Measurements from ENCODE around the gene EP400.
A peak's percentile ranks its signal among the peaks of the same experiment; 100 is the strongest.

EP400 gene

DNA sequence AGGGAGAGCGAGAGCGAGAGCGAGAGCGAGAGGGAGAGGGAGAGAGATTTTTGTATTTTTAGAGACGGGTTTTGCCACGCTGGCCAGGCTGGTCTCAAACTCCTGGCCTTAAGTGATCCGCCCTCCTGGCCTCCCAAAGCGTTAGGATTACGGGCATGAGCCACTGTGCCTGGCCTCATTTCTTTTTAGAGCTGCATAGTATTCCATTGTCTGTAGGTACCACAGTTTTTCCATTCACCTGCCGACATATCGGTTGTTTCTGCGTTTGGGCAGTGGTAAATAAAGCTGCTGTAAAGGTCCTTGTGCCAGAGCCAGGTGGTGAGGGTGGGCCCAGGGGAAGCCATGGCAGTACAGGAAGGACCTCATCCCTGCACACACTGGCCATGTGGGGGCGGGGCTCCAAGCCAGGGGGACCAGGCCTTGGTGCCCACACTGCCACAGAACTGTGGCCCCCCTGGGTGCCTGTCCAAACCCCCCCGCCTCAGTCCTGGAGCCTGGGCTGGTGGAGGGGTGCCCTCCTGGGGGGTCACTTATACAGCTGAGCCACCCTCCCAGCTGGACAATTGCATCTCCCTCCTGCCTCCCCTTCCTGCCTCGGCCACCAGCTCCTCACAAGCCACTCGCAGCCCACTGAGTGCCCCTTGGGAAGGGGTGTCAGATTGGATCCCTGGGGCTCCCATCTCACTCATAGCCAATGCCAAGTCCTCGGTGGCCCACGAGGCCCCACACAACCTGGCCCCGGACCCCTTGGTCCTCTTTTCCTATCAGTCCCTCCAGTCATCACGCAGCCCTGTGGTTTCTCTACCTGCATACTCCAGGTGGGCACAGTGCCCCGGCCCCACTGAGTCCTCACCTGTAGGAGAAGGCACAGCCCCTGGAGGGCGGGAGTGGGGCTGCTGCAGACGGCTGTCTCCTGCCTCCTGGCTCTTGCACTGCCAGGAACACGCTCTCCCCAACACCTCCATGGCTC, 22.3 kb upstream of the EP400 start:
- DNase-seq (ENCODE audit: low read depth, low spot score): no peak

DNA sequence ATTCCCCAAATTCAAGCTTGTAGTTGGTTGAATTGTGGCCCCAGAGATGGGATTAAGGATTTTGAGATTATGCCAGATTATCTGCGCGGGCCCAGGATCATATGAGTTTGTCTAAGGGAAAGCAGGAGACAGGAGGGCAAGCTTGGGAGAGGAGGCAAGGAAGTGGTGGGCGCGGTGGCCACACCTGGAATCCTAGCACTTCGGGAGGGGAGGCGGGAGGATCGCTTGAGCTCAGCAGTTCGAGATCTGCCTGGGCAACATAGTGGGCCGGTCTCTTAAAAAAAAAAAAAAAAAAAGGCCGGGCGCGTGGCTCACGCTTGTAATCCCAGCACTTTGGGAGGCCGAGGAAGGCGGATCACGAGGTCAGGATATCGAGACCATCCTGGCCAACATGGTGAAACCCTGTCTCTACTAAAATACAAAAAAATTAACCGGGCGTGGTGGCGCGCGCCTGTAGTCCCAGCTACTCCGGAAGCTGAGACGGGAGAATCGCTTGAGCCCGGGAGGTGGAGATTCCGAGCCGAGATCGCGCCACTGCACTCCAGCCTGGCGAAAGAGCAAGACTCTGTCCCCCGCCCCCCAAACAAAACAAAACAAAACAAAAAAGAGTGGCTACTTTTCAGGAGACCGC, 21.5 kb upstream of the EP400 start:
- no peak for DNase-seq (ENCODE audit: low read depth, low spot score)

DNA sequence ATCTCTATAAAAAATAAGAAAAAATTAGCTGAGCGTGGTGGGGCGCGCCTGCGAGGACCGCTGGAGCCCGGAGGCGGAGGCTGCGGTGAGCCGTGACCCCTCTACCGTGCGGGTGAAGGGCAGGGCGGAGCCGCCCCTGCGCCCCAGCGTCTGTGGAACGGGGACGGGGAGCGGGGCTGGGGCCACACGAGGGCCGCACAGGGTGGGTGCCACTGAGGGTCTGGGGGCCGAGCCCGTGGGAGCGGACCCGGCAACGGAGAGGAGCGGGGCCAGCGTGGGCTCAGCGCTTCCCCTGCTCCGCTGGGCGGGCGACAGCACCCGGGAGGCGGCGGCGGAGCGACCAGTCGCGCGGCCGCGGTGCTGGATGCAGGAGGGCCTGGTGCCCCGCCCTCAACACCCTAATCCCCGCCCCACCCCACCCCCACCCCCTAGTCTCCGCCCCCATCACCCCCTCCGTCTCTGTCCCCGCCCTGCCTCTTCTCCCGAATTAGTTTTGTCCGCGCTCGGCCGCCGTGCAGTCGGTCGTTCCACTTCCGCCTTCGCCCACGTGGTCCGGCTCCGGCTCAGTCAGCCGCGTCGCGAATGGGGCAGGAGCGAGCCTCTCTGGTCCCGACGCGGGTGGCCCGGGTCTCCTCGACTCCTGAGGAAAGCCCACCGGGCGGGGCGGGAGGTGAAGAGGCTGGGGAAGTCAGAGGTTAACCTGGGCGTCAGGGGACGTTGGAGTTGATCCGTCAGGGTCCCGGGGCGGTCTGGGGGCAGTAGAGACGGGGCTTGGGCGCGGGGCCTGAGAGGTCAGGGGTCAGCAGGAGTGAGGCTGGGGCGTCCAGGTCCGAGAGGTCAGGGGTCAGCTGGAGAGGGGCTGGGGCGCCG, 20.8 kb upstream of the EP400 start, which contains the start of gene PUS1:
Gene PUS1 (plus strand): TSS at position 566 of the 870 bp plus-strand sequence. CDS start 447 bp downstream, outside the sequence.
- DNase-seq (ENCODE audit: low read depth, low spot score): peak; percentile 72

DNA sequence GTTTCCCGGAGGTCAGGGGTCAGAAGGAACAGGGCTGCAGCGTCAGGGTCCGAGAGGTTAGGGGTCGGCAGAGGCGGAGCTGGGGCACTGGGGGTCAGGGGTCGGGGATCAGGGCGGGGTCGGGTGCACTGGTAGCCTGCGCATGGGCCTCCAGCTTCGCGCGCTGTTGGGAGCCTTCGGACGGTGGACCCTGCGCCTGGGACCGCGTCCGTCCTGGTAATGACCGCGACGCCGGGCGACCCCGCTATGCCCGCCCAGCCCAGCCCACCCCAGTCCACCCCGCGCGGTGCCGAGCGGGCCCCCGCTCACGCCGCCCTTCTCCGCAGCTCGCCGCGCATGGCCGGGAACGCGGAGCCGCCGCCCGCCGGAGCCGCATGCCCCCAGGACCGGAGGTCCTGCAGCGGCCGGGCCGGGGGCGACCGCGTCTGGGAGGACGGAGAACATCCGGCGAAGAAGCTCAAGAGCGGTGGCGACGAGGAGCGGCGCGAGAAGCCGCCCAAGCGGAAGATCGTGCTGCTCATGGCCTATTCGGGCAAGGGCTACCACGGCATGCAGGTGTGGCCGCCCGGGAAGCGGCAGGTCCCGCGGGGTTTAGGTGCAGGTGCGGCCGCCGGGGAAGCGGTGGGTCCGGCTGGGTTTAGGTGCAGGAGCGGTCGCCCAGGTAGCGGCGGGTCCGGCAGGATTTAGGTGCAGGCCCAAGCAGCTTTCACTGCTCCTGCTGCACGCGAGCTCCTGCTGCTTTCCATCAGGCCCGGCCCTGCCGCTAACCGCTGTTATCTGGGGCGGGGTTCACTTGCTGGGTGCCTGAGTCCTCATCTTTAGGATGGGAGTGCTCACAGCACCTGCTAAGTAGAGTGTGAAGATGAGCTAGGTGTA, 19.9 kb upstream of the EP400 start:
- no peak for DNase-seq (ENCODE audit: low read depth, low spot score)

DNA sequence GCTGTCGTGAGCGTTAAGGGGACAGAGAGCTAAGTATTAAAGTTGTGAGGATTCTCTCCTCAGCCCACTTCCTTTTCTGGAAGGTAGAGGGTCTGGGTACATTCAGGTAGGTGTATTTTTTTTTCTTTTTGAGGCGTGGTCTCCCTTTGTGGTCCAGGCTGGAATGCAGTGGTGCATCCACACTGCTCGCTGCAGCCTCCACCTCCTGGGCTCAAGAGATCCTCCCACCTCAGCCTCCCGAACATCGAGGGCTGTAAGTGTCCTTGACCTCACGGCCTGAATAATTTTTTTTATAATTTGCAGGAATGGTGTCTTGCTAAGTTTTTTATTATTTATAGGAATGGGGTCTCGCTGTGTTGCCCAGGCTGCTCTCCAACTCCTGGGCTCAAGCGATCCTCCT, 19.2 kb upstream of the EP400 start:
- DNase-seq (ENCODE audit: low read depth, low spot score): no peak

DNA sequence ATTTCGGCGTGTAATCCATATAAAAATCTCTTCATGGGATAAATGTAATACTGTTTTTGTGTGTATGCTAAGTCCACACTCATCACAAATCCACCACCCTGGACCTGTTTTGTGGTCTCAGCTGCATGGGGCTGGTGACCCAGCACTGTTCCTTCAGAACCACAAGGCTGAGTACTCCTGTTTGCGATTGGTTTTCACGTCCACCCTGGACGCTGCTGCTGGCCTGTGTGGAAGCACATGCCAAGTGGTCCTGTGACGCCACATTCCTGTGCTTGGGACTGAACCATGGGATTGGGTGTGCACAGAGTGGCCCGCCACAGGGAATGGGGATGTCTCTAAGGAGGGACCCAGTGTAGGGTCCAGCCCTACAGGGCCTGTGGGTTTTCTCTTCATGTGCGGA, 16.4 kb upstream of the EP400 start:
- no peak for DNase-seq (ENCODE audit: low read depth, low spot score)

DNA sequence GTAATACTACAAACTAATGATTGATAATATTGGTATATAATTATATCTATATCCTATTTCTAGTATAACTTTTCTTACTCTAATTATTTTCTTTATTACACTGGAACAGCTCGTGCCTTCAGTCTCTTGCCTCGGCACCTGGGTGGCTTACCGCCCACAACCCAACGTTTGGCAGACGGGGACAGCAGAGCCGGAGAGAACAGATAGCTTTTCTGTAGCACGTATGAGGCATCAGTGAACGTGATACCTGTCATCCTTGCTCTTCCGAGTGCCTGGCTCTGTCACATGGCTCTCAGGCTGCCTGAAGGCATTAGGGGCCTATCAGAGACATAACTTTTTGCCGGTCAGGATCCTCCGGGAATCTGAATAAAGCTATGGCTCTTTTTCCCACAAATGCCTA, 15.2 kb upstream of the EP400 start:
- no peak for DNase-seq (ENCODE audit: low read depth, low spot score)

DNA sequence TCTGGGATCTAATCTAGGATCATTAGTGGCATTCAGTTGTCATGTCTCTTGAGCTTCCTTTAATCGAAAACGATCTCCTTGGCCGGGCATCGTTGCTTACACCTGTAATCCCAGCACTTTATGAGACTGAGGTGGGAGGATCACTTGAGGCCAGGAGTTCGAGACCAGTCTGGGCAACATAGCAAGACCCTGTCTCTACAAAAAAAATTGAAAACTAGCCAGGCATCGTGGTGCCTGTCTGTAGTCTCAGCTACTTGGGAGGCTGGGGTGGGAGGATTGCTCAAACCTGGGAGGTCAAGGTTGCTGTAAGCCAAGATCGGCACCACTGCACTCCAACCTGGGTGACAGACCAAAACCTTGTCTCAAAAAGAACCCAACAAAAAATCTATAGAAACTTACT, 11.7 kb upstream of the EP400 start:
- DNase-seq (ENCODE audit: low read depth, low spot score): no peak

DNA sequence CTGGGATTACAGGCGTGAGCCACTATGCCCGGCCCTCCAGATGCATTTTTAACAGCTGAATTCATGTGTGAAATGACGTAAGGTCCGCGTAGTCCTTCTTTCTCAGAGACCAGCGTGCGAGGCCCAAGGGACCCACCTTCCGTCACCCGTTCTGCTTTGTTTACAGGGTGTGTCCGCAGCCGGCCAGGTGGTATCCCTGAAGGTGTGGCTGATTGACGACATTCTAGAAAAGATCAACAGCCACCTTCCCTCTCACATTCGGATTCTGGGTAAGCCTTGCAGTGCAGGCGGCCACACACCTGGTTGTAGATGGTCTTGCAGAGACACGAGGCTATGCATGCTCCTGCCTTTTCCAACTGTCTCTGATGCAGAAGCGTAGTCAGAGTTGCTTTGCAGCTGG, 10.7 kb upstream of the EP400 start:
- no peak for DNase-seq (ENCODE audit: low read depth, low spot score)

DNA sequence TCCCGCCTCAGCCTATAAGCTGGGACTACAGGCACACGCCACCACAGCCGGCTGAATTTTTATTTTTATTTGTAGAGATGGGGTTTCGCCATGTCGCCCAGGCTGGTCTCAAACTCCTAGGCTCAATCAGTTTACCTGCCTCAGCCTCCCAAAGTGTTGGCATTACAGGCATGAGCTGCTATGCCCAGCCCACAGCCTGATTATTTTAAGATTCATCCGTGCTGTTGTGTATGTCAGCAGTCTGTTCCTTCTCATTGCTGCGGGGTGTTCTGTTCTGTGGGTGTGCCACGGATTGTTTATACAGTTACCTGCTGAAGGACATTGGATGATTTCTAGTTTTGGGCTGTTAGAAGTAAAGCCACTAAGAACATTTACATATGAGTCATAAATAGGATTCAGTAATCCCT, 9.6 kb upstream of the EP400 start:
- no peak for DNase-seq (ENCODE audit: low read depth, low spot score)

DNA sequence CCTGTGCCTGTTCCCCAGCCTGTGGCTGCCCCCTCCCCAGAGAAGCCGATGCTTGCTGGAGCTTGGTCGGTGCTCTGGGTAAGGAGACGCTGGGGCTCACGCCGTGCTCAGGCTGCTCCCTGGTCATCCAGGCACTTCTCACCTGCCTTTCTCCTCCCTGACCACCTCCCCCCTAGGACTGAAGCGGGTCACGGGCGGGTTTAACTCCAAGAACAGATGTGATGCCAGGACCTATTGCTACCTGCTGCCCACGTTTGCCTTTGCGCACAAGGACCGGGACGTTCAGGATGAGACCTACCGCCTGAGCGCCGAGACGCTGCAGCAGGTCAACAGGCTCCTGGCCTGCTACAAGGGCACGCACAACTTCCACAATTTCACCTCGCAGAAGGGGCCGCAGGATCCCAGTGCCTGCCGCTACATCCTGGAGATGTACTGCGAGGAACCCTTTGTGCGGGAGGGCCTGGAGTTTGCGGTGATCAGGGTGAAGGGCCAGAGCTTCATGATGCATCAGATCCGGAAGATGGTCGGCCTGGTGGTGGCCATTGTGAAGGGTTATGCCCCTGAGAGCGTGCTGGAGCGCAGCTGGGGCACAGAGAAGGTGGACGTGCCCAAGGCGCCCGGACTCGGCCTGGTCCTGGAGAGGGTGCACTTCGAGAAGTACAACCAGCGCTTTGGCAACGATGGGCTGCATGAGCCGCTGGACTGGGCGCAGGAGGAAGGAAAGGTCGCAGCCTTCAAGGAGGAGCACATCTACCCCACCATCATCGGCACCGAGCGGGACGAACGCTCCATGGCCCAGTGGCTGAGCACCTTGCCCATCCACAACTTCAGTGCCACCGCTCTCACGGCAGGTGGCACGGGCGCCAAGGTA, 8.4 kb upstream of the EP400 start:
- no peak for DNase-seq (ENCODE audit: low read depth, low spot score)

DNA sequence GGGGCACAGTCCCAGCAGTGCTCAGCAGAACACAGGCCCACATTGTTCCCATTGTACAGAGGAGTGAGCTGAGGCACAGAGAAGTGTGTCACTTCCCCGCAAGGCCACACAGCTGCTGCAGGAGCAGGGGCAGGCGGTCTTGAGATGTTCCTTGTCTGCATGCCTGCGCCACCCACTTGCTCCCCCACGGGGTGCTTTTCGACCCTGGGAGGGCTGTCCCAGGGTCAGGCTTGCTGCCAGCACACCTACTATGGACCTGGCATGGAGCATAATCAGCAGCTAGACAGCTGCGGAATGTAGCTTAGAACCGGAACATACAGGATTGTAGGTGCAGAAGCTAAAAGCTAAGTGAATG, 7.8 kb upstream of the EP400 start:
- no peak for DNase-seq (ENCODE audit: low read depth, low spot score)

DNA sequence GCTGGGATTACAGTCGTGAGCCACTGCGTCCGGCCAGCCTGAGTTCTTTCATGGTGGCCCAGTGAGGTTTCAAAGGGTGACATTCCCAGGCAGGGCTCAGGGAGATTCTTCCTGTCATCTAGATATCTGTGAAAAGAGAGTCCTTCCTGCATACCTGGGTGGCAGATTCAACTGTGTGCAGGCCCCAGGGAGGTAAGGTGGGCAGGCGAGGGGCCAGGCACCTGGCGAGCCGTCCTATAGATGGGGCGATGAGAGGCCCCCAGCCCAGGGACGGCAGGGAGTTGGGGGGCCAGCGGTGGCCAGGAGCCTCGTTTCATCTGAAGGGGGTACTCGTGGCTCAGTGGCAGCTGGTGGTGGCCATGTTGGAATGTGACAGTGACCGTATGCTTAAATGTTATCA, 7.1 kb upstream of the EP400 start:
- DNase-seq (ENCODE audit: low read depth, low spot score): no peak

DNA sequence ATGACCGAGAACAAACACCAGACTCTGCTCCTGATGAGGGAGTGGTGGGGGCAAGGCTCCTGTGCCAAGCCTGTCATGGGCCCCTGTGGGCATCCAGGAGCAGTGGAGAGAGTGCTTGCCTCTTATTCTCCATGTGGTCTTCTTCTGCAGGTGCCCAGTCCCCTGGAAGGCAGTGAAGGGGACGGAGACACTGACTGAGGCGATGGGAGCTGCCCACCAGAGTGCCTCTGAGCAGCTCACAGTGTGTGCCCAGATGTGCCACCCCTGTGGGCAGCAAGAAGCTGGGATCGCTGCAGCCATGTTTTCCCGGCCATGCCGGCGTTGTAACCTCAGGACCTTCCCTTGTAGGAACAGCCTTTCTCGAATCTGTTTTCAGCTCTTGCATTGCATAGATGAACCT, 6.4 kb upstream of the EP400 start:
- DNase-seq (ENCODE audit: low read depth, low spot score): no peak

DNA sequence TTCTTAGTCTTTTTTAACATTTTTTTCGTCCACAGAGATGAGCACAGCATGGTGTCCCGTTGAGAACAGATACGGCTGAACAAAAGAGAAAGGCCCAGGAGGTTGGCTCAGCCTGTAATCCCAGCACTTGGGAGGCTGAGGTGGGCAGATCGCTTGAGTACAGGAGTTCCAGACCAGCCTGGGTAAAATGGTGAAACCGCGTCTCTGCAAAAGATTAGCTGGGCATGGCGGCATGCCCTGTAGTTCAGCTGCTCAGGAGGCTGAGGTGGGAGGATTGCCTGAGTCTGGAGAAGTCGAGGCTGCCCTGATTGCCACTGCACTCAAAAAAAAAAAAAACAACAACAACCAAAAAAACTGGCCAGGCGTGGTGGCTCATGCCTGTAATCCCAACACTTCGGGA, 5.9 kb upstream of the EP400 start:
- DNase-seq (ENCODE audit: low read depth, low spot score): no peak

DNA sequence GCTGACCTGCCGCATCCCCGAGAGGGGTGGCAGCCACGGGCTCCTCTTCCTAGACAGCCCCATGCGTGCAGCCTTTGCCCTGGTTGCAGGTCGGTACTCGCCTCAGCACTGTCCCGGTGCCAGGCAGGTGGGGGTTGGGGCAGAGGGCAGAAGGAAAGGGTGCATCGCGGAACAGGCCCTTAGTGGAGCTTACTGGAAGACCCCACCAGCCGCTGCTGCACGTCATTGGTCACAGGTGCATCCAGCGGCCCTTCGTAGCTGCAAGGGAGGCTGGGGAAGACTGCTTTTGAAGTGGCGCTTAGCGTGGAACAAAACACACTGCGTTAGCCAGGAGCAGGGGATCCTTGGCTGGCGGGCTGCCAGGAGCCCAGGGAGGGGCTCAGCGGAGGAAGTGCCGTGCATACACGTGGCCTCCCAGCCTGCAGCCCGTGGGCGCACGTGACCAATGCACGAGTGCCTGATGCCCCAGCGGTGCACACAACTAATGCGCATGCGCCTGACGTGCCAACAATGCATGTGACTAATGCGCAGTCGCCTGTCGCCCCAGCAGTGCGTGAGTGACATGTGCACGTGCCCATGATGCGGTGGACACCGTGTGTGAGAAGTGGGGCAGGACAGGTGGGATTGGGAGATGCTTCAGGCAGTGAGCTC, 5.0 kb upstream of the EP400 start:
- no peak for DNase-seq (ENCODE audit: low read depth, low spot score)

DNA sequence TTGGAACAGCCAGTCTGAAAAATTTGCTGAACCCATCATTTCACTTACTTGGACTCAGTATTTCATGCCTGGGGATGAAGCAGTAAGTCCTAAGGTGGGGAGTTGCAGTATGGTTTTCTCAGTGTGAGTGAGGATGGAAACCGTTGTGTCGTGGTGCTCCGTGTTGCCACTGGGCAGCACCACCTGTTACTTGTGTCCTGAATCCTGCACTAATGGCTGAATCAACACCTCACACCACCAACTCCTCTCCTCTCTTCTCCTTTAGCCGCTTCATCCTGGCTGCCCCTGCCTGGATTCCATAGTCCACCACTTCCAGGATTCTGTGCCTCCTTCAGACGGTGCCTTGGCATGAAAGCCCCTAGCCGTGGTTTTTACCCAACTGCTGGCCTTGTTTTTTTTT, 3.0 kb upstream of the EP400 start:
- no peak for DNase-seq (ENCODE audit: low read depth, low spot score)

DNA sequence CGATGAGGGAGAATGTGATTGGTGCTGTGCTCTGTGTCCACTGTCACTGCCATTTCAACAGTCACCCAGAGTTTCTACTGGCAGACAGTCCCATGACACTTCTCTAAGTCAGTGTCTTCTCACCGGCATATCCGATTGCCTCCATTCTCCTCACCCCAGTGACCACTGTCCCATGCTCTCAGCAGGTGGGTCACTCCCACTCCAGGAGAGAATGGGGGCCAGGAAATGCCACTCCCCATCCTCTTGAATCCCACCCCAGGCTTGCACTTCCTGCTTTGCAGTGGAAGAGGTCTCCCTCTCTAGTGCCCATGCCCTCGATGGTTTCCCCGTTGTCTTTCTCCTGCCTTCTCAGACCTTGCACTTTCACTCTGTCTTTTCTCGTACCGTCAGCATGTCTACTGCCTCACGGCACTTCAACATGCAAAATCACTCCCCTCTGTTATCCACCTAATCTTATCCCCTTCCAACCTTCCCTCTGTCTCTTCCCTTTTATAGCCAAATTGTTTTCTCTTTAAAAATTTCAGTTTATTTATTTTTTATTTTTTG, 2.2 kb upstream of the EP400 start:
- no peak for DNase-seq (ENCODE audit: low read depth, low spot score)

DNA sequence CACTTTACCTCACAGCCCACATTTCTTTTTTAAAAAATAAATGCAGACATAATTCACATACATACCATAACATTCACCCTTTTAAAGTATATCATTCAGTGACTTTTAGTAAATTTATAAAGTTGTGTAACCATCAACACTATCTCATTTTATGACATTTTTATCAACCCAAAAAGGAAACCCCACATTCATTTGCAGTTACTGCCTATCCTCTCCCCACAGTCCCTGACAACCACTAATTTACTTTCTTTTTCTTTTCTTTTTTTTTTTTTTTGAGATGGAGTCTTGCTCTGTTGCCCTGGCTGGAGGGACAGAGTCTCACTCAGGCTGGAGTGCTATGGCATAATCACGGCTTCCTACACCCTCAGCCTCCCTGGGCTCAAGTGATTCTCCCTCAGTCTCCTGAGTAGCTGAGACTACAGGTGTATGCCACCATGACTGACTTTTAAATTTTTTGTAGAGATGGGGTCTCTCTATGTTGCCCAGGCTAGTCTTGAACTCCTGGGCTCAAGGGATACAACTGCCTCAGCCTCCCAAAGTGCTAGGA, 1.5 kb upstream of the EP400 start:
- no peak for DNase-seq (ENCODE audit: low read depth, low spot score)
